ENCODE results near the gene MDFIC. TPM values are rescaled to one million over a fixed set of nuclear protein-coding genes. Genes with fewer than 3 reads are reported as not detected.

Gene MDFIC
- total and polyA plus RNA-seq, 2 of the 4 experiments (the other 2 are of a cell fraction), result 16.9 to 35.0 TPM

- Histone ChIP-seq H2AK9ac (replicated peaks; ENCODE audit: low read depth, low read length, poor library complexity) (no peak overlapping the region), H3K23ac (ENCODE audit: low read depth, low read length) (no peak overlapping the region), H3K79me1 (ENCODE audit: low read depth in 1 of 2, low read length in 2 of 2) (no peaks in the 10 kb centered on the region), H3K9ac (ENCODE audit: low read depth, low read length) (no peak overlapping the region), H4K8ac (ENCODE audit: low read depth in 2 of 2, low read length in 2 of 2) (no peak overlapping the region), H2BK20ac (ENCODE audit: low read depth, low read length) (no peak overlapping the region), H2AFZ (replicated peaks; ENCODE audit: low read length, poor library complexity) (no peak overlapping the region), H3K4me3 (ENCODE audit: insufficient read depth, low read depth, low read length) (no peak overlapping the region), H3K27ac (ENCODE audit: insufficient read depth, low read length) (no peak overlapping the region), H3K9me1 (ENCODE audit: insufficient read depth, low read length) (no peaks in the 10 kb centered on the region), H3K4me2 (ENCODE audit: low read depth, low read length) (no peak overlapping the region), H4K91ac (ENCODE audit: insufficient read depth, low read depth, low read length) (no peak overlapping the region), H4K5ac (ENCODE audit: low read depth, low read length) (no peak overlapping the region), H3K36me3 (ENCODE audit: control insufficient read depth, insufficient read depth, low read length) (no peaks in the 10 kb centered on the region), H4K20me1 (ENCODE audit: insufficient read depth, low read length) (no peaks in the 10 kb centered on the region), H3K4ac (ENCODE audit: low read depth, low read length) (no peak overlapping the region), H3K14ac (replicated peaks; ENCODE audit: low read depth, low read length) (no peak overlapping the region), H3K9me3 (ENCODE audit: control insufficient read depth, insufficient read depth, low read length) (no peaks in the 10 kb centered on the region), H2BK5ac (ENCODE audit: low read depth, low read length, poor library complexity, severe bottlenecking) (no peak overlapping the region), H3K27me3 (ENCODE audit: control insufficient read depth, insufficient read depth, low read length) (no peaks in the 10 kb centered on the region), H2BK15ac (ENCODE audit: low read depth, low read length) (no peak overlapping the region), H3K56ac (ENCODE audit: extremely low read depth, insufficient read depth, low read length) (no peak overlapping the region), H2AK5ac (ENCODE audit: low read depth, low read length) (no peak overlapping the region), H2BK120ac (ENCODE audit: low read depth, low read length) (no peak overlapping the region), H3K4me1 (ENCODE audit: control insufficient read depth, insufficient read depth, low read length) (no peaks in the 10 kb centered on the region), H3K18ac (ENCODE audit: low read depth, low read length) (no peak overlapping the region)
- CTCF ChIA-PET, result no interaction called here
- no peak for ATAC-seq (ENCODE audit: low read depth)
- in situ Hi-C loops (cut with MboI; ENCODE audit: low sequenced_read_pairs), result no loop called here
- WGBS, 2 experiments (ENCODE audit: extremely low coverage in 2 of 2, insufficient read length in 1 of 2), result no CpG with 5 or more reads among the region's 8 CpGs
- dilution Hi-C loops (cut with HindIII; ENCODE audit: low sequenced_read_pairs, unreplicated experiment), result no loop called here
- POLR2A ChIA-PET (ENCODE audit: unreplicated experiment), result no interaction called here
- no peak for TF ChIP-seq MAFK (IDR thresholded peaks at IDR 0.05; ENCODE audit: low read depth, low read length)
- TF ChIP-seq ELK1 (IDR thresholded peaks at IDR 0.05; ENCODE audit: borderline replicate concordance, low read depth, low read length), result no peak
- TF ChIP-seq, protein P1, sequence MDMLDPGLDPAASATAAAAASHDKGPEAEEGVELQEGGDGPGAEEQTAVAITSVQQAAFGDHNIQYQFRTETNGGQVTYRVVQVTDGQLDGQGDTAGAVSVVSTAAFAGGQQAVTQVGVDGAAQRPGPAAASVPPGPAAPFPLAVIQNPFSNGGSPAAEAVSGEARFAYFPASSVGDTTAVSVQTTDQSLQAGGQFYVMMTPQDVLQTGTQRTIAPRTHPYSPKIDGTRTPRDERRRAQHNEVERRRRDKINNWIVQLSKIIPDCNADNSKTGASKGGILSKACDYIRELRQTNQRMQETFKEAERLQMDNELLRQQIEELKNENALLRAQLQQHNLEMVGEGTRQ (IDR thresholded peaks at IDR 0.05; ENCODE audit: low read depth, low read length), result no peak
- no peak for TF ChIP-seq MXI1 (IDR thresholded peaks at IDR 0.05; ENCODE audit: borderline replicate concordance, low read depth, low read length)
- TF ChIP-seq RFX5 (IDR thresholded peaks at IDR 0.05; ENCODE audit: low read depth, low read length), result no peak
- TF ChIP-seq FOS (IDR thresholded peaks at IDR 0.05; ENCODE audit: low read depth, low read length), result no peak
- intact Hi-C loops (cut with micrococcal nuclease), result loop anchor here (10.0 kb wide), 1 partner anchor 55 kb away; no protein-coding TSS in a partner anchor
- DNase-seq, result no peak
- BruUV-seq (replicated peaks), result no TSS peak
Observed at GRCh38 chr7:115040057-115040456, 118.2 kb downstream of the MDFIC start.

Measured in IMR-90 (cell line).